GM12878 (cell line): Measurements from ENCODE around the gene MAMDC2. TPM values are rescaled to one million over a fixed set of nuclear protein-coding genes. Genes with fewer than 3 reads are reported as not detected.

ENCODE experiments used
- ATAC-seq: fragments of 200-7000 bp; cut with Tn5 transposase; 3 replicates; pipeline ENCODE4 v1.9.1; 2020; ENCODE audit warnings: mild to moderate bottlenecking, moderate library complexity
- BruUV-seq: library from RNA; stranded (reverse); fragments of 400-500 nt; replicated peaks from 2 replicates; lab custom pipeline; 2021; lab: Mats Ljungman, UMichigan
- CTCF ChIA-PET: fragments of 300-600 bp; sonication (Branson Sonifier 250); formaldehyde crosslinking; extraction: SDS; loops from one replicate; lab custom pipeline; 2021; ENCODE audit warnings: inconsistent platforms; lab: Yijun Ruan, JAX
- POLR2A ChIA-PET: fragments of 350-600 bp; formaldehyde crosslinking; extraction: SDS; loops from one replicate; lab custom pipeline; 2021; ENCODE audit warnings: inconsistent platforms; lab: Charles Lee
- RAD21 ChIA-PET: fragments of 300-600 bp; sonication (Branson Sonifier 250); formaldehyde crosslinking; loops from one replicate; lab custom pipeline; 2023; ENCODE audit warnings: antibody characterized with exemption; ENCODE audit not compliant: unreplicated experiment; lab: Charles Lee
- SMC1A ChIA-PET: fragments of 300-600 bp; sonication (Branson Sonifier 250); formaldehyde crosslinking; loops from one replicate; lab custom pipeline; 2023; ENCODE audit not compliant: unreplicated experiment, uncharacterized antibody; lab: Charles Lee
- DNase-seq: peaks from one replicate; pipeline ENCODE4 v3.0.0-alpha.2; 2011; ENCODE audit warnings: low read depth, low spot score
- FAIRE-seq: peaks from 3 replicates; lab custom pipeline; 2011; peaks lifted over from hg19 to GRCh38; lab: Jason Lieb, UNC
- H2AFZ ChIP-seq: 2 replicates; pipeline ENCODE4 v1.6.0; 2011; ENCODE audit warnings: low read depth, low read length, control low read depth; ENCODE audit not compliant: control insufficient read depth
- H3K27ac ChIP-seq: 2 replicates; pipeline ENCODE4 v1.5.1; 2011; ENCODE audit warnings: control low read depth; ENCODE audit not compliant: control insufficient read depth, insufficient read depth
- H3K27me3 ChIP-seq, 2 experiments: replicated peaks in 1 of 2; 2 replicates each; pipeline versions ENCODE4 v1.6.0 to v1.6.1; 2011; ENCODE audit warnings: low read length in 1 of 2; ENCODE audit not compliant: control insufficient read depth in 2 of 2, insufficient read depth in 2 of 2
- H3K36me3 ChIP-seq, 2 experiments: 2 replicates each; pipeline ENCODE4 v1.5.1; 2011; ENCODE audit warnings: low read length in 1 of 2; ENCODE audit not compliant: control insufficient read depth in 2 of 2, insufficient read depth in 2 of 2
- H3K4me1 ChIP-seq: 2 replicates; pipeline ENCODE4 v1.6.1; 2011; ENCODE audit warnings: mild to moderate bottlenecking, low read length, moderate library complexity, mixed read lengths; ENCODE audit not compliant: control insufficient read depth, insufficient read depth
- H3K4me2 ChIP-seq: 2 replicates; pipeline ENCODE4 v1.6.0; 2011; ENCODE audit warnings: control low read depth; ENCODE audit not compliant: control insufficient read depth, insufficient read depth
- H3K4me3 ChIP-seq: fragments of 200-600 bp; sonication (generic); 2 replicates; pipeline ENCODE4 v1.5.1; 2016
- H3K79me2 ChIP-seq: 2 replicates; pipeline ENCODE4 v1.6.0; 2011; ENCODE audit warnings: low read length; ENCODE audit not compliant: control insufficient read depth, insufficient read depth
- H3K9ac ChIP-seq: 2 replicates; pipeline ENCODE4 v1.8.0; 2011; ENCODE audit warnings: low read length, control low read depth, mixed read lengths; ENCODE audit not compliant: control insufficient read depth, insufficient read depth
- H3K9me3 ChIP-seq: replicated peaks from 3 replicates; pipeline ENCODE4 v1.5.1; 2011; ENCODE audit warnings: mild to moderate bottlenecking, low read length; ENCODE audit not compliant: control insufficient read depth, insufficient read depth
- H4K20me1 ChIP-seq: 2 replicates; pipeline ENCODE4 v1.6.0; 2011; ENCODE audit not compliant: control insufficient read depth, insufficient read depth
- CREB1 ChIP-seq: IDR thresholded peaks from 2 replicates; pipeline ENCODE4 v1.6.1; 2012; ENCODE audit warnings: low read depth, mild to moderate bottlenecking, inconsistent platforms
- EED ChIP-seq: sonication (generic); IDR thresholded peaks from 2 replicates; pipeline ENCODE4 v1.6.1; 2016; ENCODE audit warnings: antibody characterized with exemption, low read depth
- ETV6 ChIP-seq, 2 experiments: fragments of 450-650 bp in 1 of 2; IDR thresholded peaks in 1 of 2; conservative IDR thresholded peaks in 1 of 2; 2 replicates each; pipeline ENCODE4 v1.6.1; 2014; ENCODE audit warnings: antibody characterized with exemption in 1 of 2, borderline replicate concordance in 1 of 2, low read depth in 1 of 2, mild to moderate bottlenecking in 1 of 2, moderate library complexity in 1 of 2
- NFYA ChIP-seq: IDR thresholded peaks from 2 replicates; pipeline ENCODE4 v1.6.1; 2011; ENCODE audit warnings: low read depth, mild to moderate bottlenecking, low read length, improper control_type of control experiment, borderline replicate concordance
- PKNOX1 ChIP-seq: fragments of 450-650 bp; IDR thresholded peaks from 2 replicates; pipeline ENCODE4 v1.6.1; 2016; ENCODE audit warnings: mild to moderate bottlenecking
- RUNX3 ChIP-seq: IDR thresholded peaks from 2 replicates; pipeline ENCODE4 v1.6.1; 2012; ENCODE audit warnings: low read length, inconsistent platforms
- TBL1XR1 ChIP-seq: IDR thresholded peaks from 2 replicates; pipeline ENCODE4 v1.6.1; 2012; ENCODE audit warnings: low read depth, low read length, improper control_type of control experiment
- WRNIP1 ChIP-seq: IDR thresholded peaks from 2 replicates; pipeline ENCODE4 v1.6.1; 2011; ENCODE audit warnings: low read depth, low read length, improper control_type of control experiment, borderline replicate concordance
- ZSCAN29 ChIP-seq: fragments of 450-650 bp; IDR thresholded peaks from 2 replicates; pipeline ENCODE4 v1.6.1; 2017; ENCODE audit warnings: mild to moderate bottlenecking, moderate library complexity
- WGBS: methylation state at CpG from one replicate; pipeline ENCODE4 v1.1.6; 2016; ENCODE audit warnings: low lambda C conversion rate; ENCODE audit not compliant: insufficient replicate concordance, insufficient coverage; ENCODE audit errors: missing lambda C conversion rate; 5-methylcytosine and 5-hydroxymethylcytosine counted together
- in situ Hi-C: fragments of 300-500 bp; cut with MboI; formaldehyde crosslinking; loops from 9 replicates; pipeline ENCODE4 v1.14.3; 2018; ENCODE audit warnings: mixed read lengths
- intact Hi-C: fragments of 100-400 bp; cut with micrococcal nuclease; formaldehyde crosslinking; loops from one replicate; pipeline ENCODE4 v1.14.2; 2022; ENCODE audit not compliant: unreplicated experiment
- polyA plus RNA-seq, 11 experiments: library from polyadenylated mRNA; depleted of rRNA in 4 of 11; unstranded in 6 of 11; stranded (reverse) in 5 of 11; fragments of >200 nt; fragmentation: Nextera tagmentation in 4 of 11; fragmentation: Illumina TruSeq in 1 of 11; extraction: Ambion mirVana in 4 of 11; extraction: Trizol in 1 of 11; gene quantifications; 1 replicate in 1 of 11; 2 replicates in 10 of 11; pipeline versions ENCODE4 v1.2.1 to v1.2.3, GENCODE V29; 2011 to 2016; ENCODE audit warnings: inconsistent platforms in 2 of 11, missing spikeins in 2 of 11, low read depth in 1 of 11
- total RNA-seq, 4 experiments: library from RNA; depleted of rRNA in 3 of 4; stranded (reverse); fragments of >200 nt in 3 of 4; fragmentation: Illumina TruSeq in 1 of 4; extraction: Trizol in 1 of 4; gene quantifications; 2 replicates each; pipeline versions ENCODE4 v1.2.1 to v1.2.3, GENCODE V29; 2013 to 2021
- TF ChIP-seq, protein P1 (sequence below): IDR thresholded peaks from 2 replicates; pipeline ENCODE4 v1.6.1; 2012; ENCODE audit warnings: improper control_type of control experiment, low read depth, low read length; ENCODE audit not compliant: insufficient replicate concordance
- TF ChIP-seq, protein P2 (sequence below): fragments of 450-650 bp; formaldehyde crosslinking; IDR thresholded peaks from 2 replicates; pipeline ENCODE4 v1.5.0; 2022; ENCODE audit warnings: mild to moderate bottlenecking, missing genetic modification characterization

MAMDC2 gene
- total and polyA plus RNA-seq, 10 of the 15 experiments (the other 5 are each of a cell fraction or from before 2014, with no cell fraction given) = 0.01 to 0.09 TPM; not detected in 8

DNA sequence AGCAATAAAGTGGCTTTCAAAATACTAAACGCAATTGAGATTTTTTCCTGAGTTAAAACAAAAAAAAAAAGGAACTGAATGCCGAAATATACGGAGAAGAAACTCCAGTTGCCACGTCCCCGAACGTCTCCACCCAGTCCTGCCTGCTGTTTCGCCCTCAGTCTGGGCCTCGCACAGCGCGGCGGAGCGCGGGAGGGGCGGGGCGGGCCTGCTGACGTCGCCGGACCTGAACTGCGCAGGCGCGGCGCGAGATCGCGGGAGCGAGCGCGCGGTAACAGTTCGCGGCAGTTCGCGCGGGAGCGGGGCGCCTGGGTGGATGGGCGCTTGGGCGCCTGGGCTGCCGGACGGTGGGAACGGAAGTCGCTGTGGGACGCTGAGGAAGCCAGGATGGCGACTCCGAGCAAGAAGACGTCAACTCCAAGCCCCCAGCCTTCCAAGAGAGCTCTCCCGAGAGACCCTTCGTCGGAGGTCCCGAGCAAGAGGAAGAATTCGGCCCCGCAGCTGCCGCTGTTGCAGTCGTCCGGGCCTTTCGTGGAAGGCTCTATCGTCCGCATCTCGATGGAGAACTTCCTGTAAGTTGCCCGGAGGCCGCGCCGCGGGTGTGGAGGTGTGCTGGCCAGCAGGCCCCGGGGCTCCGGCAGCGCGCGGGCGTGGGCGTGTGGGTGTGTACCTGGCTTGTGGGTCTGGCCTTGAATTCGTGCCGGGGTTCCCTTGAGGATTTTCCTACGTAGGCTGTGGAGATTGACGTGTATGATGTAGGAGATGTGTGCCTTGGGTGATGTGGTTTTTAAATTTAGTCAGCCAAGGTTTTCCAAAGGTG is 215.3 kb downstream of the MAMDC2 start, which contains the start of gene SMC5:
TSS of gene SMC5 (plus strand) at position 287 of the 820 bp plus-strand sequence. CDS start at position 388, 101 bp downstream.
- DNase-seq (peak; percentile 80), ATAC-seq (peak; percentile 84), FAIRE-seq (peak; percentile 79)
- H2AFZ ChIP-seq = peak within 1 kb of the TSS; percentile 96
- 0 out of 4 replicates have a peak, but pooled peaks cover 0 to 6% of the 10 kb centered on the region in 2 experiments for H3K36me3 ChIP-seq
- intact Hi-C loops (no loop called here), in situ Hi-C loops (loop anchor here (25.0 kb wide), 2 partner anchors 497 to 1653 kb away; partner anchors contain the start of genes ABHD17B, C9orf85 and PTAR1)
- BruUV-seq = no TSS peak
- POLR2A ChIA-PET = no interaction called here
- H3K4me2 ChIP-seq = peak within 1 kb of the TSS; percentile 96
- peak within 1 kb of the TSS; percentile 93 for H3K27ac ChIP-seq
- H3K9me3 ChIP-seq = no peaks in the 10 kb centered on the region; the same call in 2 of the 3 replicates
- H3K9ac ChIP-seq = peak within 1 kb of the TSS; percentile 98
- RAD21 ChIA-PET = interaction anchor here (1.6 kb wide), 1 partner anchor 343 kb away, joined by 5 read pairs; no protein-coding TSS in a partner anchor
- CTCF ChIA-PET = no interaction called here
- H3K27me3 ChIP-seq = no peaks in the 10 kb centered on the region
- H3K4me3 ChIP-seq = peak within 1 kb of the TSS; percentile 85
- peaks cover 14% of the 10 kb centered on the region for H3K4me1 ChIP-seq
- H4K20me1 ChIP-seq = no peaks in the 10 kb centered on the region
- peaks cover 48% of the 10 kb centered on the region for H3K79me2 ChIP-seq
- under 1% methylated on average over 72 of the region's 75 CpGs for WGBS
- SMC1A ChIA-PET = interaction anchor here (0.6 kb wide), 1 partner anchor 1085 kb away, joined by 3 read pairs; the partner anchor contains the start of gene TJP2
- TF ChIP-seq ETV6 (conservative IDR thresholded peaks at IDR 0.05 in 1 of 2, IDR thresholded peaks at IDR 0.05 in 1 of 2; ENCODE audit: borderline replicate concordance in 1 of 2, low read depth in 1 of 2) (no peak), EED (peak; percentile 53), PKNOX1 (peak; percentile 66), WRNIP1 (no peak), RUNX3 (peak; percentile 66), CREB1 (peak; percentile 78), ZSCAN29 (no peak), NFYA (no peak), TBL1XR1 (0 out of 2 replicates have a peak, but pooled peaks have one; percentile 29)
- TF ChIP-seq, protein P1, sequence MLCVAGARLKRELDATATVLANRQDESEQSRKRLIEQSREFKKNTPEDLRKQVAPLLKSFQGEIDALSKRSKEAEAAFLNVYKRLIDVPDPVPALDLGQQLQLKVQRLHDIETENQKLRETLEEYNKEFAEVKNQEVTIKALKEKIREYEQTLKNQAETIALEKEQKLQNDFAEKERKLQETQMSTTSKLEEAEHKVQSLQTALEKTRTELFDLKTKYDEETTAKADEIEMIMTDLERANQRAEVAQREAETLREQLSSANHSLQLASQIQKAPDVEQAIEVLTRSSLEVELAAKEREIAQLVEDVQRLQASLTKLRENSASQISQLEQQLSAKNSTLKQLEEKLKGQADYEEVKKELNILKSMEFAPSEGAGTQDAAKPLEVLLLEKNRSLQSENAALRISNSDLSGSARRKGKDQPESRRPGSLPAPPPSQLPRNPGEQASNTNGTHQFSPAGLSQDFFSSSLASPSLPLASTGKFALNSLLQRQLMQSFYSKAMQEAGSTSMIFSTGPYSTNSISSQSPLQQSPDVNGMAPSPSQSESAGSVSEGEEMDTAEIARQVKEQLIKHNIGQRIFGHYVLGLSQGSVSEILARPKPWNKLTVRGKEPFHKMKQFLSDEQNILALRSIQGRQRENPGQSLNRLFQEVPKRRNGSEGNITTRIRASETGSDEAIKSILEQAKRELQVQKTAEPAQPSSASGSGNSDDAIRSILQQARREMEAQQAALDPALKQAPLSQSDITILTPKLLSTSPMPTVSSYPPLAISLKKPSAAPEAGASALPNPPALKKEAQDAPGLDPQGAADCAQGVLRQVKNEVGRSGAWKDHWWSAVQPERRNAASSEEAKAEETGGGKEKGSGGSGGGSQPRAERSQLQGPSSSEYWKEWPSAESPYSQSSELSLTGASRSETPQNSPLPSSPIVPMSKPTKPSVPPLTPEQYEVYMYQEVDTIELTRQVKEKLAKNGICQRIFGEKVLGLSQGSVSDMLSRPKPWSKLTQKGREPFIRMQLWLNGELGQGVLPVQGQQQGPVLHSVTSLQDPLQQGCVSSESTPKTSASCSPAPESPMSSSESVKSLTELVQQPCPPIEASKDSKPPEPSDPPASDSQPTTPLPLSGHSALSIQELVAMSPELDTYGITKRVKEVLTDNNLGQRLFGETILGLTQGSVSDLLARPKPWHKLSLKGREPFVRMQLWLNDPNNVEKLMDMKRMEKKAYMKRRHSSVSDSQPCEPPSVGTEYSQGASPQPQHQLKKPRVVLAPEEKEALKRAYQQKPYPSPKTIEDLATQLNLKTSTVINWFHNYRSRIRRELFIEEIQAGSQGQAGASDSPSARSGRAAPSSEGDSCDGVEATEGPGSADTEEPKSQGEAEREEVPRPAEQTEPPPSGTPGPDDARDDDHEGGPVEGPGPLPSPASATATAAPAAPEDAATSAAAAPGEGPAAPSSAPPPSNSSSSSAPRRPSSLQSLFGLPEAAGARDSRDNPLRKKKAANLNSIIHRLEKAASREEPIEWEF = no peak
- TF ChIP-seq, protein P2, sequence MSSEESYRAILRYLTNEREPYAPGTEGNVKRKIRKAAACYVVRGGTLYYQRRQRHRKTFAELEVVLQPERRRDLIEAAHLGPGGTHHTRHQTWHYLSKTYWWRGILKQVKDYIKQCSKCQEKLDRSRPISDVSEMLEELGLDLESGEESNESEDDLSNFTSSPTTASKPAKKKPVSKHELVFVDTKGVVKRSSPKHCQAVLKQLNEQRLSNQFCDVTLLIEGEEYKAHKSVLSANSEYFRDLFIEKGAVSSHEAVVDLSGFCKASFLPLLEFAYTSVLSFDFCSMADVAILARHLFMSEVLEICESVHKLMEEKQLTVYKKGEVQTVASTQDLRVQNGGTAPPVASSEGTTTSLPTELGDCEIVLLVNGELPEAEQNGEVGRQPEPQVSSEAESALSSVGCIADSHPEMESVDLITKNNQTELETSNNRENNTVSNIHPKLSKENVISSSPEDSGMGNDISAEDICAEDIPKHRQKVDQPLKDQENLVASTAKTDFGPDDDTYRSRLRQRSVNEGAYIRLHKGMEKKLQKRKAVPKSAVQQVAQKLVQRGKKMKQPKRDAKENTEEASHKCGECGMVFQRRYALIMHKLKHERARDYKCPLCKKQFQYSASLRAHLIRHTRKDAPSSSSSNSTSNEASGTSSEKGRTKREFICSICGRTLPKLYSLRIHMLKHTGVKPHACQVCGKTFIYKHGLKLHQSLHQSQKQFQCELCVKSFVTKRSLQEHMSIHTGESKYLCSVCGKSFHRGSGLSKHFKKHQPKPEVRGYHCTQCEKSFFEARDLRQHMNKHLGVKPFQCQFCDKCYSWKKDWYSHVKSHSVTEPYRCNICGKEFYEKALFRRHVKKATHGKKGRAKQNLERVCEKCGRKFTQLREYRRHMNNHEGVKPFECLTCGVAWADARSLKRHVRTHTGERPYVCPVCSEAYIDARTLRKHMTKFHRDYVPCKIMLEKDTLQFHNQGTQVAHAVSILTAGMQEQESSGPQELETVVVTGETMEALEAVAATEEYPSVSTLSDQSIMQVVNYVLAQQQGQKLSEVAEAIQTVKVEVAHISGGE (CRISPR knock-in tag) = no peak
